Measurements from ENCODE around the gene LSS. TPM values are rescaled to one million over a fixed set of nuclear protein-coding genes. Genes with fewer than 3 reads are reported as not detected.

Gene LSS
- total and polyA plus RNA-seq, 2 donors (not counting 3 experiments of a cell fraction or from before 2014, with no cell fraction given), result 120 to 141 TPM

DNA sequence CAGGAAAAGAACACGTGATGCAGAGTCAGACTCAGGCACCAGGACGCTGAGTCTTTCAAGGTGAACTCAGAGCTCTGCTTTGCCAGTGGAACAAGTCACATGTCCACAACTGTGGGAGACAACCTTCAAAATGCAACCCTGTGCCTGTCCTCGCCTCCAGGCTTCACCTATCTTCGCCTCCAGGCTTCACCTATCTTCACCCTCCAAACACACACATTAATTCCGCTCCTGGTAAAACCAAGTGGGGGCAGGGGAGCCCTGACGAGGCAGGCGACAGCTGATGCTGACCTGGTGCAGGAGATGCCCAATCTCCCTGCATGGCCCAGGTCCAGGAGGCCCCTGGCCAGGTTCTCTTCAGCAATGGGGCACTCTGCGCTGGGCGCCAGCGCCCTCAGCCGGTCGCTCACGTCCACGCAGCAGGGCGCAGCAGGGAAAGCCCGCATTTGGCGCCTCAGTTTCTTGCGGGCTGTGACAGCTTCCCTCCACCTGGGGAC is 28.0 kb upstream of the LSS start:
- no TSS peak for BruUV-seq (replicated peaks)
- Histone ChIP-seq H3K9me1 (replicated peaks; ENCODE audit: control insufficient read depth, extremely low read depth, insufficient read depth, low read length) (no peaks in the 10 kb centered on the region), H3K27ac (ENCODE audit: insufficient read depth, low read depth, low read length) (no peak overlapping the region), H3K79me2 (ENCODE audit: control insufficient read depth, insufficient read depth, low read length) (no peaks in the 10 kb centered on the region), H2AFZ (ENCODE audit: low read depth, low read length) (no peak overlapping the region), H3K9me3 (replicated peaks; ENCODE audit: control insufficient read depth, insufficient read depth, low read length) (no peaks in the 10 kb centered on the region), H3K27me3 (ENCODE audit: control insufficient read depth in 2 of 2, insufficient read depth in 2 of 2, low read length in 2 of 2) (no peaks in the 10 kb centered on the region), H3K4me3 (replicated peaks in 1 of 3; ENCODE audit: insufficient read depth in 1 of 3, low read depth in 1 of 3, low read length in 3 of 3) (no peak overlapping the region), H3K36me3 (ENCODE audit: control insufficient read depth in 2 of 2, extremely low read depth in 1 of 2, insufficient read depth in 2 of 2, low read length in 2 of 2) (peaks cover 21 to 53% of the 10 kb centered on the region in 2 experiments), H3K4me1 (ENCODE audit: control insufficient read depth, extremely low read depth, insufficient read depth, low read length) (no peaks in the 10 kb centered on the region), H3K4me2 (ENCODE audit: insufficient read depth, low read length) (no peak overlapping the region), H4K20me1 (replicated peaks; ENCODE audit: control insufficient read depth, extremely low read depth, insufficient read depth, low read length) (no peaks in the 10 kb centered on the region), H3K9ac (replicated peaks; ENCODE audit: extremely low read depth, insufficient read depth, low read length) (no peak overlapping the region)
- TF ChIP-seq MYC (IDR thresholded peaks at IDR 0.05; ENCODE audit: low read depth, low read length) (no peak), POLR2A (IDR thresholded peaks at IDR 0.05; ENCODE audit: low read depth, low read length) (no peak), FOS (IDR thresholded peaks at IDR 0.05; ENCODE audit: borderline replicate concordance, insufficient read depth, low read length) (no peak), POLR2AphosphoS5 (IDR thresholded peaks at IDR 0.05; ENCODE audit: insufficient read depth, low read depth, low read length) (no peak), EZH2 (IDR thresholded peaks at IDR 0.05; ENCODE audit: borderline replicate concordance, low read depth, low read length, severe bottlenecking) (no peak), JUN (IDR thresholded peaks at IDR 0.05; ENCODE audit: borderline replicate concordance, insufficient read depth, insufficient read length, low read depth) (no peak), GATA2 (IDR thresholded peaks at IDR 0.05; ENCODE audit: insufficient read depth, insufficient read length, low read depth, low read length) (no peak)
- TF ChIP-seq, protein P1, sequence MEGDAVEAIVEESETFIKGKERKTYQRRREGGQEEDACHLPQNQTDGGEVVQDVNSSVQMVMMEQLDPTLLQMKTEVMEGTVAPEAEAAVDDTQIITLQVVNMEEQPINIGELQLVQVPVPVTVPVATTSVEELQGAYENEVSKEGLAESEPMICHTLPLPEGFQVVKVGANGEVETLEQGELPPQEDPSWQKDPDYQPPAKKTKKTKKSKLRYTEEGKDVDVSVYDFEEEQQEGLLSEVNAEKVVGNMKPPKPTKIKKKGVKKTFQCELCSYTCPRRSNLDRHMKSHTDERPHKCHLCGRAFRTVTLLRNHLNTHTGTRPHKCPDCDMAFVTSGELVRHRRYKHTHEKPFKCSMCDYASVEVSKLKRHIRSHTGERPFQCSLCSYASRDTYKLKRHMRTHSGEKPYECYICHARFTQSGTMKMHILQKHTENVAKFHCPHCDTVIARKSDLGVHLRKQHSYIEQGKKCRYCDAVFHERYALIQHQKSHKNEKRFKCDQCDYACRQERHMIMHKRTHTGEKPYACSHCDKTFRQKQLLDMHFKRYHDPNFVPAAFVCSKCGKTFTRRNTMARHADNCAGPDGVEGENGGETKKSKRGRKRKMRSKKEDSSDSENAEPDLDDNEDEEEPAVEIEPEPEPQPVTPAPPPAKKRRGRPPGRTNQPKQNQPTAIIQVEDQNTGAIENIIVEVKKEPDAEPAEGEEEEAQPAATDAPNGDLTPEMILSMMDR (IDR thresholded peaks at IDR 0.05; ENCODE audit: extremely low read depth in 1 of 2, insufficient read depth in 1 of 2, low read depth in 1 of 2, low read length in 2 of 2), result no peak
- TF ChIP-seq, protein P2, sequence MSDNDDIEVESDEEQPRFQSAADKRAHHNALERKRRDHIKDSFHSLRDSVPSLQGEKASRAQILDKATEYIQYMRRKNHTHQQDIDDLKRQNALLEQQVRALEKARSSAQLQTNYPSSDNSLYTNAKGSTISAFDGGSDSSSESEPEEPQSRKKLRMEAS (IDR thresholded peaks at IDR 0.05; ENCODE audit: insufficient read depth, insufficient read length), result no peak
- FAIRE-seq (no peak), DNase-seq (ENCODE audit: low read depth, low spot score) (no peak)
- intact Hi-C loops (cut with micrococcal nuclease) (no loop called here), dilution Hi-C loops (cut with MboI; ENCODE audit: extremely low pct_ligation_motif_present, low sequenced_read_pairs) (no loop called here)
- ChIA-PET CTCF (interaction anchor here (1.5 kb wide), 1 partner anchor 29 kb away, joined by 3 read pairs; the partner anchor contains the start of genes MCM3AP and YBEY), POLR2A (no interaction called here)

All from endothelial cell of umbilical vein (primary cell).